ENCODE data around the gene PIGT.

The PIGT gene

GRCh38 chr20:45467172-45467571 lies 51.2 kb downstream of the PIGT start:
- no peak overlapping the region for H3K4me3 ChIP-seq (ENCODE audit: low read depth, low read length)
- H3K4me1 ChIP-seq (ENCODE audit: control insufficient read depth, insufficient read depth, low read length): peaks cover 4% of the 10 kb centered on the region; the same call in 1 of the 2 replicates
- H3K36me3 ChIP-seq (ENCODE audit: control insufficient read depth in 2 of 2, insufficient read depth in 1 of 2, low read length in 2 of 2): no peaks in the 10 kb centered on the region
- no peak overlapping the region for H3K27ac ChIP-seq (ENCODE audit: extremely low read depth, low read depth, low read length)
- ChIA-PET CTCF (interaction anchor here (0.5 to 1.4 kb wide), 5 partner anchors 11 to 304 kb away, joined by 3 to 5 read pairs (median 4); no protein-coding TSS in a partner anchor), POLR2A (no interaction called here)
- no peak for TF ChIP-seq ZNF302 (tag by site-specific recombination; IDR thresholded peaks at IDR 0.05; ENCODE audit: low read depth)
- TF ChIP-seq ZBTB48 (tag by site-specific recombination; IDR thresholded peaks at IDR 0.05): no peak
- no peak for TF ChIP-seq KLF7 (tag by site-specific recombination; IDR thresholded peaks at IDR 0.05; ENCODE audit: borderline replicate concordance)
- no peak for TF ChIP-seq ZSCAN30 (tag by site-specific recombination; IDR thresholded peaks at IDR 0.05)
- no peak for TF ChIP-seq EGR2 (tag by site-specific recombination; IDR thresholded peaks at IDR 0.05; ENCODE audit: low read depth)
- no peak for TF ChIP-seq ZNF776 (tag by site-specific recombination; IDR thresholded peaks at IDR 0.05; ENCODE audit: borderline replicate concordance)
- no peak for TF ChIP-seq ZNF791 (tag by site-specific recombination; IDR thresholded peaks at IDR 0.05)
- TF ChIP-seq ZNF169 (tag by site-specific recombination; IDR thresholded peaks at IDR 0.05): no peak
- no peaks in the 10 kb centered on the region for H3K9me3 ChIP-seq (ENCODE audit: control insufficient read depth, insufficient read depth, low read depth, low read length)

- POLR2A ChIA-PET: no interaction called here
- Histone ChIP-seq H3K4me1 (ENCODE audit: control insufficient read depth, insufficient read depth, low read length) (peaks cover 4% of the 10 kb centered on the region; the same call in 1 of the 2 replicates), H3K36me3 (ENCODE audit: control insufficient read depth in 2 of 2, insufficient read depth in 1 of 2, low read length in 2 of 2) (no peaks in the 10 kb centered on the region), H3K9me3 (ENCODE audit: control insufficient read depth, insufficient read depth, low read depth, low read length) (no peaks in the 10 kb centered on the region), H3K4me3 (ENCODE audit: low read depth, low read length) (no peak overlapping the region), H3K27ac (ENCODE audit: extremely low read depth, low read depth, low read length) (no peak overlapping the region)
- CTCF ChIA-PET: interaction anchor here (0.5 to 1.2 kb wide), 6 partner anchors 9 to 339 kb away, joined by 3 to 5 read pairs (median 4); no protein-coding TSS in a partner anchor
- TF ChIP-seq ZNF518A (tag by site-specific recombination; conservative IDR thresholded peaks at IDR 0.05; ENCODE audit: low read depth) (no peak), ZBTB20 (tag by site-specific recombination; IDR thresholded peaks at IDR 0.05) (peak; percentile 73)
Measured at GRCh38 chr20:45467861-45468260, 51.9 kb downstream of the PIGT start.

- Histone ChIP-seq H3K27ac (ENCODE audit: extremely low read depth, low read depth, low read length) (no peak within 1 kb of the TSS), H3K9me3 (ENCODE audit: control insufficient read depth, insufficient read depth, low read depth, low read length) (no peaks in the 10 kb centered on the region), H3K36me3 (ENCODE audit: control insufficient read depth in 2 of 2, insufficient read depth in 1 of 2, low read length in 2 of 2) (no peaks in the 10 kb centered on the region), H3K4me3 (ENCODE audit: low read depth, low read length) (peak within 1 kb of the TSS; percentile 38), H3K4me1 (ENCODE audit: control insufficient read depth, insufficient read depth, low read length) (peaks cover 4% of the 10 kb centered on the region; the same call in 1 of the 2 replicates)
- CTCF ChIA-PET: interaction anchor here (0.6 to 0.8 kb wide), 4 partner anchors 167 to 545 kb away, joined by 3 to 4 read pairs (median 4); no protein-coding TSS in a partner anchor
- POLR2A ChIA-PET: interaction anchor here (0.5 to 0.6 kb wide), 2 partner anchors 127 to 453 kb away, joined by 3 read pairs; no protein-coding TSS in a partner anchor
- 0 out of 2 replicates have a peak, but pooled peaks have one; percentile 28 for TF ChIP-seq ZNF629 (tag by site-specific recombination; IDR thresholded peaks at IDR 0.05)
- TF ChIP-seq ZNF24 (tag by site-specific recombination; IDR thresholded peaks at IDR 0.05): no peak
- TF ChIP-seq KLF9 (tag by site-specific recombination; IDR thresholded peaks at IDR 0.05; ENCODE audit: low read depth): peak; percentile 57
- no peak for TF ChIP-seq BCL6B (tag by site-specific recombination; IDR thresholded peaks at IDR 0.05)
- TF ChIP-seq ZNF324 (tag by site-specific recombination; IDR thresholded peaks at IDR 0.05): no peak
- peak; percentile 47; the same call in 1 of the 2 replicates for TF ChIP-seq MZF1 (tag by site-specific recombination; IDR thresholded peaks at IDR 0.05; ENCODE audit: borderline replicate concordance)
- no peak; the same call in 1 of the 2 replicates for TF ChIP-seq PRDM10 (tag by site-specific recombination; IDR thresholded peaks at IDR 0.05)
- TF ChIP-seq ZIC2 (tag by site-specific recombination; IDR thresholded peaks at IDR 0.05): peak; percentile 54
- TF ChIP-seq ZNF19 (tag by site-specific recombination; IDR thresholded peaks at IDR 0.05; ENCODE audit: low read depth): no peak
Measured at GRCh38 chr20:45469336-45470261, 53.7 kb downstream of the PIGT start, which contains the start of gene WFDC2. Gene WFDC2, plus strand, starts transcription at chr20:45469753. Its CDS starts 29 bp downstream, at chr20:45469782.

All from HEK293 (cell line).